Panc1 (cell line): ENCODE measurements around the gene RBX1.

Source experiments
- SIN3A ChIP-seq: IDR thresholded peaks from 2 replicates; pipeline ENCODE4 v1.6.1; 2012; ENCODE audit warnings: low read depth, mild to moderate bottlenecking, low read length, moderate library complexity, borderline replicate concordance; ENCODE audit not compliant: insufficient read depth
- TCF7L2 ChIP-seq: IDR thresholded peaks from 2 replicates; pipeline ENCODE4 v1.6.1; 2011; ENCODE audit warnings: mild to moderate bottlenecking, low read depth, low read length, inconsistent platforms
- TF ChIP-seq, protein P1 (sequence below): fragments of 450-650 bp; IDR thresholded peaks from 2 replicates; pipeline ENCODE4 v1.5.1; 2017; ENCODE audit warnings: mild to moderate bottlenecking
- TF ChIP-seq, protein P2 (sequence below), 2 experiments: IDR thresholded peaks; 2 replicates each; pipeline ENCODE4 v1.6.1; 2011 to 2012; ENCODE audit warnings: low read depth in 2 of 2, control low read depth in 1 of 2, low read length in 1 of 2, mild to moderate bottlenecking in 1 of 2, moderate library complexity in 1 of 2; ENCODE audit not compliant: insufficient read depth in 1 of 2

GRCh38 chr22:40928657-40929056, 22.5 kb upstream of the RBX1 start:
- TF ChIP-seq, protein P1, sequence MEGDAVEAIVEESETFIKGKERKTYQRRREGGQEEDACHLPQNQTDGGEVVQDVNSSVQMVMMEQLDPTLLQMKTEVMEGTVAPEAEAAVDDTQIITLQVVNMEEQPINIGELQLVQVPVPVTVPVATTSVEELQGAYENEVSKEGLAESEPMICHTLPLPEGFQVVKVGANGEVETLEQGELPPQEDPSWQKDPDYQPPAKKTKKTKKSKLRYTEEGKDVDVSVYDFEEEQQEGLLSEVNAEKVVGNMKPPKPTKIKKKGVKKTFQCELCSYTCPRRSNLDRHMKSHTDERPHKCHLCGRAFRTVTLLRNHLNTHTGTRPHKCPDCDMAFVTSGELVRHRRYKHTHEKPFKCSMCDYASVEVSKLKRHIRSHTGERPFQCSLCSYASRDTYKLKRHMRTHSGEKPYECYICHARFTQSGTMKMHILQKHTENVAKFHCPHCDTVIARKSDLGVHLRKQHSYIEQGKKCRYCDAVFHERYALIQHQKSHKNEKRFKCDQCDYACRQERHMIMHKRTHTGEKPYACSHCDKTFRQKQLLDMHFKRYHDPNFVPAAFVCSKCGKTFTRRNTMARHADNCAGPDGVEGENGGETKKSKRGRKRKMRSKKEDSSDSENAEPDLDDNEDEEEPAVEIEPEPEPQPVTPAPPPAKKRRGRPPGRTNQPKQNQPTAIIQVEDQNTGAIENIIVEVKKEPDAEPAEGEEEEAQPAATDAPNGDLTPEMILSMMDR = no peak
- TF ChIP-seq SIN3A (no peak), TCF7L2 (no peak)
- TF ChIP-seq, protein P2, sequence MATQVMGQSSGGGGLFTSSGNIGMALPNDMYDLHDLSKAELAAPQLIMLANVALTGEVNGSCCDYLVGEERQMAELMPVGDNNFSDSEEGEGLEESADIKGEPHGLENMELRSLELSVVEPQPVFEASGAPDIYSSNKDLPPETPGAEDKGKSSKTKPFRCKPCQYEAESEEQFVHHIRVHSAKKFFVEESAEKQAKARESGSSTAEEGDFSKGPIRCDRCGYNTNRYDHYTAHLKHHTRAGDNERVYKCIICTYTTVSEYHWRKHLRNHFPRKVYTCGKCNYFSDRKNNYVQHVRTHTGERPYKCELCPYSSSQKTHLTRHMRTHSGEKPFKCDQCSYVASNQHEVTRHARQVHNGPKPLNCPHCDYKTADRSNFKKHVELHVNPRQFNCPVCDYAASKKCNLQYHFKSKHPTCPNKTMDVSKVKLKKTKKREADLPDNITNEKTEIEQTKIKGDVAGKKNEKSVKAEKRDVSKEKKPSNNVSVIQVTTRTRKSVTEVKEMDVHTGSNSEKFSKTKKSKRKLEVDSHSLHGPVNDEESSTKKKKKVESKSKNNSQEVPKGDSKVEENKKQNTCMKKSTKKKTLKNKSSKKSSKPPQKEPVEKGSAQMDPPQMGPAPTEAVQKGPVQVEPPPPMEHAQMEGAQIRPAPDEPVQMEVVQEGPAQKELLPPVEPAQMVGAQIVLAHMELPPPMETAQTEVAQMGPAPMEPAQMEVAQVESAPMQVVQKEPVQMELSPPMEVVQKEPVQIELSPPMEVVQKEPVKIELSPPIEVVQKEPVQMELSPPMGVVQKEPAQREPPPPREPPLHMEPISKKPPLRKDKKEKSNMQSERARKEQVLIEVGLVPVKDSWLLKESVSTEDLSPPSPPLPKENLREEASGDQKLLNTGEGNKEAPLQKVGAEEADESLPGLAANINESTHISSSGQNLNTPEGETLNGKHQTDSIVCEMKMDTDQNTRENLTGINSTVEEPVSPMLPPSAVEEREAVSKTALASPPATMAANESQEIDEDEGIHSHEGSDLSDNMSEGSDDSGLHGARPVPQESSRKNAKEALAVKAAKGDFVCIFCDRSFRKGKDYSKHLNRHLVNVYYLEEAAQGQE (IDR thresholded peaks at IDR 0.05; ENCODE audit: insufficient read depth in 1 of 2, low read depth in 2 of 2, low read length in 1 of 2) = no peak
